Tibial nerve (tissue), 4 donors: ENCODE measurements around the gene ICE1. TPM values are rescaled to one million over a fixed set of nuclear protein-coding genes. Genes with fewer than 3 reads are reported as not detected.

ENCODE experiments used
- DNase-seq, 2 donors: peaks; one replicate each; pipeline ENCODE4 v3.0.0-alpha.2; 2019; ENCODE audit warnings: low spot score in 2 of 2
- H3K27ac ChIP-seq, 4 donors: fragments of 200-600 bp; sonication (generic) in 3 of 4; one replicate each; pipeline ENCODE4 v1.5.1; 2017 to 2019; ENCODE audit warnings: mild to moderate bottlenecking in 1 of 4
- H3K27me3 ChIP-seq, 2 donors: fragments of 200-600 bp; sonication (generic) in 1 of 2; one replicate each; pipeline versions ENCODE4 v1.5.1 to v1.6.0; 2017 to 2019
- H3K36me3 ChIP-seq, 3 donors: fragments of 200-600 bp; sonication (generic); one replicate each; pipeline ENCODE4 v1.5.1; 2018 to 2019
- H3K4me1 ChIP-seq, 4 donors: fragments of 200-600 bp; sonication (generic) in 3 of 4; one replicate each; pipeline ENCODE4 v1.5.1; 2017 to 2019
- H3K4me3 ChIP-seq, 4 donors: fragments of 200-600 bp; sonication (generic) in 3 of 4; one replicate each; pipeline ENCODE4 v1.5.1; 2017 to 2019; ENCODE audit warnings: mild to moderate bottlenecking in 1 of 4, moderate library complexity in 1 of 4
- H3K9me3 ChIP-seq, 4 donors: fragments of 200-600 bp; sonication (generic) in 3 of 4; one replicate each; pipeline ENCODE4 v1.5.1; 2017 to 2019
- EP300 ChIP-seq, 2 donors: sonication (generic); formaldehyde crosslinking; IDR thresholded peaks; one replicate each; pipeline ENCODE4 v1.6.1; 2017; ENCODE audit warnings: antibody characterized with exemption in 2 of 2, mild to moderate bottlenecking in 1 of 2
- POLR2A ChIP-seq, 2 donors: fragments of 450-650 bp; IDR thresholded peaks; one replicate each; pipeline ENCODE4 v1.6.1; 2017; ENCODE audit warnings: antibody characterized with exemption in 2 of 2, mild to moderate bottlenecking in 2 of 2, moderate library complexity in 2 of 2
- WGBS, 2 donors: methylation state at CpG; one replicate each; pipeline ENCODE4 v1.1.5; 2018; 5-methylcytosine and 5-hydroxymethylcytosine counted together
- total RNA-seq, 4 donors: library from RNA; depleted of rRNA; stranded (reverse); fragments of >200 nt; gene quantifications; one replicate each; pipeline ENCODE4 v1.1.0, GENCODE V29; 2016
- TF ChIP-seq, protein P1 (sequence below), 5 experiments: fragments of 200-600 bp in 3 of 5; fragments of 450-650 bp in 2 of 5; sonication (generic) in 3 of 5; IDR thresholded peaks; one replicate each; pipeline ENCODE4 v1.5.1; 2016 to 2019; ENCODE audit warnings: antibody characterized with exemption in 5 of 5, mild to moderate bottlenecking in 3 of 5, moderate library complexity in 2 of 5

Gene ICE1
- total RNA-seq, 4 donors from 2014 or later, result 30.9 to 37.5 (median 33.7) TPM

- Histone ChIP-seq H3K9me3 (no peaks in the 10 kb centered on the region), H3K27me3 (no peaks in the 10 kb centered on the region), H3K27ac (no peak overlapping the region), H3K4me3 (no peak overlapping the region), H3K4me1 (no peaks in the 10 kb centered on the region), H3K36me3 (peaks cover 0 to 63% (median 0%) of the 10 kb centered on the region in 3 donors)
- TF ChIP-seq POLR2A (IDR thresholded peaks at IDR 0.05) (no peak), EP300 (IDR thresholded peaks at IDR 0.05) (no peak)
- TF ChIP-seq, protein P1, sequence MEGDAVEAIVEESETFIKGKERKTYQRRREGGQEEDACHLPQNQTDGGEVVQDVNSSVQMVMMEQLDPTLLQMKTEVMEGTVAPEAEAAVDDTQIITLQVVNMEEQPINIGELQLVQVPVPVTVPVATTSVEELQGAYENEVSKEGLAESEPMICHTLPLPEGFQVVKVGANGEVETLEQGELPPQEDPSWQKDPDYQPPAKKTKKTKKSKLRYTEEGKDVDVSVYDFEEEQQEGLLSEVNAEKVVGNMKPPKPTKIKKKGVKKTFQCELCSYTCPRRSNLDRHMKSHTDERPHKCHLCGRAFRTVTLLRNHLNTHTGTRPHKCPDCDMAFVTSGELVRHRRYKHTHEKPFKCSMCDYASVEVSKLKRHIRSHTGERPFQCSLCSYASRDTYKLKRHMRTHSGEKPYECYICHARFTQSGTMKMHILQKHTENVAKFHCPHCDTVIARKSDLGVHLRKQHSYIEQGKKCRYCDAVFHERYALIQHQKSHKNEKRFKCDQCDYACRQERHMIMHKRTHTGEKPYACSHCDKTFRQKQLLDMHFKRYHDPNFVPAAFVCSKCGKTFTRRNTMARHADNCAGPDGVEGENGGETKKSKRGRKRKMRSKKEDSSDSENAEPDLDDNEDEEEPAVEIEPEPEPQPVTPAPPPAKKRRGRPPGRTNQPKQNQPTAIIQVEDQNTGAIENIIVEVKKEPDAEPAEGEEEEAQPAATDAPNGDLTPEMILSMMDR (IDR thresholded peaks at IDR 0.05), result no peak
- no peak for DNase-seq
- 91 to 97% methylated on average over 4 of the region's 4 CpGs for WGBS, 2 donors
Measured at GRCh38 chr5:5481633-5482032, 59.2 kb downstream of the ICE1 start.

DNA sequence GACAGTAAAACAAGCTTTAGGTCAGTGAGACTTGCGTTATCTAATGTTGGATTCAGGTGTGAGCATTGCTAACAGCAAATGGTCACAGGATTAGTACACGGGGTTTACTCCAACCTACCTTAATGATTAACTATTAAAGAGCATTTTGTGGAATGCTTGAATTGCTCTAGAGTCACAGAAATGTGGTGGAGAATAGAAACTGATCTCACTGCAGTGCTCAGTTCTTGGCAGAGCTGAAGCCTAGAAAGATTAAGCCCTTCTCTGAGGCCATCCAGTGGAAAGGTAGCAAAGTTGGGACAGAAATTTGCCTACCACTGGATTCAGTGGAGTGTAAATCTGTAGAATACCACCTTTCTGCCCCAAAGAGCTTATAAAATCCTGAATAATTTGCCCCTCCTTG lies 60.9 kb downstream of the ICE1 start:
- H3K36me3 ChIP-seq, result peaks cover 0 to 63% (median 0%) of the 10 kb centered on the region in 3 donors

GRCh38 chr5:5483880-5484598 lies 61.6 kb downstream of the ICE1 start:
- WGBS, 2 donors, result 82 to 84% methylated on average over 5 of the region's 5 CpGs
- Histone ChIP-seq H3K36me3 (peaks cover 0 to 63% (median 0%) of the 10 kb centered on the region in 3 donors), H3K4me3 (no peak overlapping the region), H3K9me3 (no peaks in the 10 kb centered on the region), H3K27ac (no peak overlapping the region), H3K27me3 (no peaks in the 10 kb centered on the region), H3K4me1 (no peaks in the 10 kb centered on the region)
- no peak for DNase-seq
- TF ChIP-seq EP300 (IDR thresholded peaks at IDR 0.05), result no peak
- TF ChIP-seq, protein P1 (IDR thresholded peaks at IDR 0.05), result no peak
- TF ChIP-seq POLR2A (IDR thresholded peaks at IDR 0.05), result no peak

More for the DNA sequence above, 60.9 kb downstream of the ICE1 start:
- TF ChIP-seq, protein P1 (IDR thresholded peaks at IDR 0.05), result no peak
- TF ChIP-seq POLR2A (IDR thresholded peaks at IDR 0.05), result no peak
- TF ChIP-seq EP300 (IDR thresholded peaks at IDR 0.05), result no peak
- H3K4me1 ChIP-seq, result no peaks in the 10 kb centered on the region
- no peak overlapping the region for H3K27ac ChIP-seq
- 98% methylated on average over 2 of the region's 2 CpGs for WGBS, 2 donors
- DNase-seq, result no peak
- no peak overlapping the region for H3K4me3 ChIP-seq
- no peaks in the 10 kb centered on the region for H3K9me3 ChIP-seq
- no peaks in the 10 kb centered on the region for H3K27me3 ChIP-seq

- Histone ChIP-seq H3K4me1 (no peaks in the 10 kb centered on the region), H3K27me3 (no peaks in the 10 kb centered on the region), H3K9me3 (no peaks in the 10 kb centered on the region), H3K36me3 (peaks cover 0 to 71% (median 0%) of the 10 kb centered on the region in 3 donors), H3K27ac (no peak overlapping the region), H3K4me3 (no peak overlapping the region)
- TF ChIP-seq POLR2A (IDR thresholded peaks at IDR 0.05) (no peak), EP300 (IDR thresholded peaks at IDR 0.05) (no peak)
- TF ChIP-seq, protein P1 (IDR thresholded peaks at IDR 0.05), result no peak
- 92 to 98% methylated on average over 3 of the region's 3 CpGs for WGBS, 2 donors
- DNase-seq, result no peak
Measured at GRCh38 chr5:5486122-5486521, 63.6 kb downstream of the ICE1 start.

GRCh38 chr5:5487585-5488360 lies 65.3 kb downstream of the ICE1 start:
- WGBS, 2 donors, result 59 to 66% methylated on average over 3 of the region's 3 CpGs
- no peaks in the 10 kb centered on the region for H3K27me3 ChIP-seq
- no peak overlapping the region for H3K27ac ChIP-seq
- H3K36me3 ChIP-seq, result peaks cover 0 to 60% (median 0%) of the 10 kb centered on the region in 3 donors
- DNase-seq, result no peak
- H3K4me3 ChIP-seq, result no peak overlapping the region
- no peak for TF ChIP-seq POLR2A (IDR thresholded peaks at IDR 0.05)
- peaks cover 0 to 10% (median 0%) of the 10 kb centered on the region in 4 donors for H3K4me1 ChIP-seq
- no peaks in the 10 kb centered on the region for H3K9me3 ChIP-seq
